CD1c-positive myeloid dendritic cell (primary cell): ENCODE results near the gene DGKQ.
"Not testable (repeated sequence)": the region's sequence is repeated elsewhere in the genome, so short reads cannot be mapped to it uniquely, and the experiment has no call there.

ENCODE experiments used
- DNase-seq: peaks from one replicate; pipeline ENCODE4 v3.0.0-alpha.2; 2016; ENCODE audit errors: extremely low spot score

DGKQ gene

DNA sequence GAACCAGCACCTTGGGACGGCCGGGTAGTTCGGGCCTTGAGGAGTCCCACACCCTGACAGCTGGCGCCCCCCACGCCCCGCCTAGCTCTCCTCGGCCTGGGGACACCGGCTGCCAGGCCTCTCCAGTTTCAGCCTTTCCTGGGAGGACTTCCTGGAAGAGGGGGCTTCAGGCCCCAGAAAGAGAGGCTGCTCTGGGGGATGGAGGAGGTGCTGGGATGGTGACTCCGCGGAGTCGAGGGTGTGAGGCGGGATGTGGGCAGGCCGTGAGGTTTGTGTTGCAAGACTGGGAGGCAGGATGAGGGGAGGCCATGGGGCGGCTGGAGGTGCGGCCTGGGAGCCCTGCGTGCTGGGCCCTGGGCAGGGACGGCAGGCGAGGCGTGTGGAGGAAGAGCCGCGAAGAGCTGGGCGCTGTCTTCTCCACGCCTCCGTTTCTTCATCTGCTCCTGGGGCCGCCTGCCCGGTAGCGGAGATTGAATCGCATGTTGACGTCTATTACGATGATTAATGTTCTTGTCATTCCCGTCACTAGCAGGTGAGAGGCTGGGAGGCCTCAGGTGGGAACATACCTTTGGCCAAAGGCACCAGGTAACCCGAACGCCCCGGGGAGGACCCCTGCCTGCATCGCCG is 37.1 kb upstream of the DGKQ start:
- DNase-seq = peak; percentile 92

DNA sequence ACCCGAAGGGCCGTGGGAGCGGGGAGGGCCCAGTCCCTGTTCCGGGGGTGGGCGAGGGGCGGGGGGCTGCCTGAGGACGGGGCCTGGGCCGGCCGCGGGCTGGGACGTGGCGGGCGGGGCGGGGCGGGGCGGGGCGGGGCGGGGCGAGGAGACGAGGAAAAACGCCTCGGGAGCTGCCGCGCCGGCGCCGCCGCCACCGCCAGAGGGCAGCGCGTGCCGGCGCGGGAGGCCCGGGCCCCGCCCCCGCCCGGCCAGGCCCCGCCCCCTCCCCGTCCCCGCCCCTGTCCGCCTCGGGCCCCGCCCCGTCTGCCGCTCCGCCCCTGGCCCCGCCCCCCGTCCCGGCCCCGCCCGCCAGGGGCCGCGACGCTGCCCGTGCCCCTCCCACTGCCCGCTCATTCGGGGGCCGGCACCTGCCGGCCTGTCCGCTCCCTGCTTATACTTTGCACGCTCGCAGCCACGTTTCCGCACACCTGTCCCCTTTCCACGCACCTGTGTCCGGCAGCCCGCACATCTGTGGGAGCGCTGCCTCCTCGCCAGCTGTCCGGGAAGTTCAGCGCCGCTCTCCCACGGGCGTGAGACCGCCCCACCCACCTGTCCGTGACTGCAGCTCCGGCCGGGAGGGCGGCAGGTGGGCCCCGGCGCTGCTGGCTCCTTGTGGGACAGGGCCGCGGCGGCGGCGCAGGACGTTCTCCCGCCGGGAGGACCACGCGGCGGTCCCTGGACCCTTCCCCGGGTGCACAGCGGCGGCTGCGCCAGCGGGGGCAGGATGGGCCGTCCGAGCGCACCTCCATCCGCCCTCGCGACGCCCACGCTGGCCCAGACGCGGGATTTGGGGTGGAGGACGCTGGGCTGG is 36.4 kb upstream of the DGKQ start:
- DNase-seq = peak; percentile 80

DNA sequence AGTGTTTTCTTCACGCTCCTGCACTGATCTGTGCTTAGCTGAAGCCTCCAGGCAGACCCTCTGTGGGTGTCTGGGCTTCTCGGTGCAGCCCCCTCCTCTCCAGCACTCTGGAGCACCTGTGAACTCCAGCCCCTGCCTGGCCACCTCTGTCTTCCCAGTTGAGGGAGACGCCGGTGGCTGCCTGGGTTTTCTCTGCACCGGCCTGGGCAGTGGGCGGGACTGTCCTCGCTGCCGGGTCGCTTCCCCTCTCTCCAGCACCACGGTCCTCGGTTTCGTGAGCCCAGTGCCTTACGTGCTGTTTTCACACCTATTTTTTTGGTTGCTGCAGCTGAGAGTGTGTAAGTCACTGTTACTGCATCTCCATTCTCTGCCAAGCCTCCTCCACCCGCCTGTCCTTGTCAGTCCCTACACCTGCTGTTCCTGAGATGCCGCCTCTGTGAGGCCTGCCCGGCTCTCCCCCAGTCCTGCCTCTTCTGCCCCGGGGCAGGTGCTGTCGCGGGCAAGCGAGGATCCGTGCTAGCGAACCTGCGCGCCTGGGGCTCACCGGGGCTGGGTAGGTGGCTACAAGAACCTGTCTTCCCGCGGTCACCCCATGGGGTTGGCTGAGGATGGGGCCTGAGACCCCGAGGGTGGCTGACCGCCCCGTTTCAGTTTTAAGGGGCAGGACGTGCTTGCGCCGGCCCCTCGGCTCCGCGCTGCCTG is 35.6 kb upstream of the DGKQ start:
- DNase-seq = peak; percentile 46

DNA sequence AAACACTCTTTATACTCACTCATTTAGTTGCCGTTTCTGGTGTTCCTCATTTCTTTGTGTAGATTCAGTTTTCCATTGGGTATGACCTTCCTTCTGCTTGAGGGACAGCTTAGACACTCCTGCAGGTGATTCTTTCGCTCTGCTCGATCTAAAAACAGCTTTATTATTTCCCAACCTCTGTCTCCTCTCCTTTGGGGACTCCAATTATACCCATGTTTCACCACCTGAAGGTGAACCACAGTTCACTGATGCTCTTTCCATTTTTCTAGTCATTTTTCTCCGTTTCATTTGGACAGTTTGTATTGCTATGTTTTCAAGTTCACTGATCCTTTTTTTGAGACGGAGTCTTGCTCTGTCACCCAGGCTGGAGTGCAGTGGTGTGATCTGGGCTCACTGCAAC is 33.5 kb upstream of the DGKQ start:
- DNase-seq = no peak

DNA sequence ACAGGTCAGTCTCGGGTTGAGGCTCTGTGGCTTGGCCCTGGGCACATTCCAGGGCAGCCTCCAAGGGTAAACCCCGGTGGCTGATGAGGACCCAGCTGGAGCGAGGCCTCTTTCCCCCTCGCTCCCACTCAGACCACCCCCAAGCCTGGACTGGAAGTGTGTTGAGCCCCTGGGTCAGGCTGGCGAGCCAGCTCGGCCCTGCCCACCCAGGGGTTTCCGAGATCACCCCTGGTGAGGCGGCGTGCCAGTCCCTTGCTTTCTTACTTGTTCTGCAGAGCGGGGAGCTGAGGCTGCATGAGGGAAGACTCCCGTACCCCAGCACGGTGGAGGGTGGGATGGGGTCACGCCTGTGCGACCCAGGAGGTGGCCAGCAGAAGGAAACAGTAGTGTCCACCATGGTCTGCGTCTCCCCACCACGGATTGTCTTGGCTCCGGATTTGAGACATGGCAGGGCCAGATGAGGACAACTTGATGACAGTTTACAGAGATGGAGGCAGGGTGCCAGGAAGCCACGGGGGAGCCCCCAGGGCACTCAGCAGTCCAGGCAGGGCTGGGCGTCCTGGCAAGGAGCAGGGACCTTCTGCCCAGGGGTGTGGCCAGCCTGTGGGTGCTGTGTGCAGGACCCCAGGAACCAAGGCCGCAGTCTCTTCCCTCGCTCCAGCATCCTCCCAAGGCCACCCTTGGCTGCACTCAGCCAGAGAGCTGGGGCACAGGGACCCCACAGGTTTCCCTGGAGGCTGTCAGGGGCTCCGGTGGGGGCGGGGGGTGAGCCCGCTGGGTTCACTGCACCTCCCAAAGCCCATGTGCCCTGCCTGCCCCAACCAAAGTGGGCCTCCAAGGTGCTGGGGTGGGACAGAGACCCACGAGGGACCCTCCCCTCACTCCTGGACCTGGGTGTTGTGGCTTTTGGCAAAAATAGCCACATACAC is 31.5 kb upstream of the DGKQ start:
- no peak for DNase-seq

DNA sequence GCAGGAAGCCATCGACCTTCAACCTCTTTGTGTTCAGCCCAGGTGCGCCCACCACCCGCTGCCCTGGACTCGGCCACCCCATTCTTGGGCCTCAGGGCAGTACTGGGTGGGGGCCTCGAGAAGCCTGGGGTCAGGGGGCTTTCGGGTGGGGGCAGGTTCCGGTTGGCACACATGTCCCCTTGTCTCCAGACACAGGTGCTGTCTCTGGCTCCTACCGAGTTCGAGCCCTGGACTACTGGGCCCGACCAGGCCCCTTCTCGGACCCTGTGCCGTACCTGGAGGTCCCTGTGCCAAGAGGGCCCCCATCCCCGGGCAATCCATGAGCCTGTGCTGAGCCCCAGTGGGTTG is 30.7 kb upstream of the DGKQ start:
- no peak for DNase-seq

DNA sequence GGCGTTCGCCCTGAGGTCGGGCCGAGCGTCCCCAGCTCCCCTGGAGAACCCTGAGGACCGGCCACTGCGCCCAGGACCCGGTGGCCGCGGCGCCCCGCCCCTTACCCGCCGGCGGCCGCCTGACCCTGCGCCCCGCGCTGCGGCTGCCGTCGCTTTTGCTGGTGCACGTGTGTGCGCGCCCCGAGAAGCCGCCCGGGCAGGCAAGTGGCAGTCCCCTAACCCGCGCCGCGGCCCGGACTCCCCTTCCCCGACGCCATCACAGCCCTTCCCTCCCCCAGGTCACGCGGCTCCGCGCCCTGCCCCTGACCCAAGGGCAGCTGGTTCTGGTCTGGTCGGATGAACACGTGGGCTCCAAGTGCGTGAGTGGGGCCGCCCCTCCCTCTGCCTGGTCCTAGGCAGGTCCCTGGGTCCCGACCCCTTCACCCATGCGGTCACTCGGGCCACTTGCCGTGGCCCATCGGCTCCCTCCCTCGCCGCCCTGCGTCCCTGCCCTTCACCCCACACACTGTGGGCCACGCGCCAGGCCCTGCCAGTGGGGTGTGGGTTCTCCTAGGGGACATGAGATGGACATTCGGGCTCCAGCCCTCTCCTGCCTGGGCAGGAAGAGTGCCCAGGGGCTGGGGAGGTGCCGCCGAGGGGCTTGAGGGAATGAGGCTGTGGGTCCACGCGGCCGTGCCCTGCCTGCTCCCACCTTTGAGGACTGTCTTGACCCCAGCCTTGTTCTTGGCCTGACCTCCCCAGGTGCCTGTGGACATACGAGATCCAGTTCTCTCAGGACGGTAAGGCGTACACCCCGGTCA is 30.1 kb upstream of the DGKQ start:
- DNase-seq = no peak

DNA sequence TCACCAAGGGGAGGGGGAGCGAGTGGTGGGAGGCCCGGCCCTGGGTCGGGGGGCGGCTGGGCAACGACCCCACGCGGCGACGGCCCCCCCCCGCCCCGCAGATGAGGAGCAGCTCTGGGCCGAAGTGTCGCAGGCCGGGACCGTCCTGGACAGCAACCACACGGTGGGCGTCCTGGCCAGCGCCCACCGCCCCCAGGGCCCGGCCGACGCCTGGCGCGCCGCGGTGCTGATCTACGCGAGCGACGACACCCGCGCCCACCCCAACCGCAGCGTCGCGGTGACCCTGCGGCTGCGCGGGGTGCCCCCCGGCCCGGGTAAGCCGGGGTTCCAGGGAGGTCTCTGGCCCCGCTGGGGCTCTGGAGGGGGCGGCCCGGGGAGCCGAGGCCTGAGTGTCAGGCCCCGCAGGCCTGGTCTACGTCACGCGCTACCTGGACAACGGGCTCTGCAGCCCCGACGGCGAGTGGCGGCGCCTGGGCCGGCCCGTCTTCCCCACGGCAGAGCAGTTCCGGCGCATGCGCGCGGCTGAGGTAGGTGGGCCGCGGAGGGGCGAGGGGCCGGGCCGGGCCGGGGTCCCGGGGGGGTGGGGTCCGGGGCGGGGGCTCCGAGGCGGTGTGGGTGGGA is 29.4 kb upstream of the DGKQ start:
- DNase-seq = no peak

DNA sequence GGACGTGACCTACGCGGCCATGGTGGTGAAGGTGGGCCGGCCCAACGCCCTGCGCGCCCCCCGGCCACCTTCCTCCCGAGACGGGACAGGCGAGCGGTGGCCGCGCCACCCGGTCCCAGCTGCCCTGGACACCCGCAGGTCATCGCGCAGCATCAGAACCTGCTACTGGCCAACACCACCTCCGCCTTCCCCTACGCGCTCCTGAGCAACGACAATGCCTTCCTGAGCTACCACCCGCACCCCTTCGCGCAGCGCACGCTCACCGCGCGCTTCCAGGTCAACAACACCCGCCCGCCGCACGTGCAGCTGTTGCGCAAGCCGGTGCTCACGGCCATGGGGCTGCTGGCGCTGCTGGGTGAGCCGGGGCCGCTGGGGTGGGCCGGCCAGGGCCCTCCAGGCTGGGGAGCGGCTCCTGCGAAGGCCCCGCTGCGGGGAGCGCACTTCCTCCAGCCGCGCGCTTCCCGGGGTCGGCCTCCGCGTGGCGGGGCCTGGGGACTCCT is 28.8 kb upstream of the DGKQ start:
- no peak for DNase-seq

DNA sequence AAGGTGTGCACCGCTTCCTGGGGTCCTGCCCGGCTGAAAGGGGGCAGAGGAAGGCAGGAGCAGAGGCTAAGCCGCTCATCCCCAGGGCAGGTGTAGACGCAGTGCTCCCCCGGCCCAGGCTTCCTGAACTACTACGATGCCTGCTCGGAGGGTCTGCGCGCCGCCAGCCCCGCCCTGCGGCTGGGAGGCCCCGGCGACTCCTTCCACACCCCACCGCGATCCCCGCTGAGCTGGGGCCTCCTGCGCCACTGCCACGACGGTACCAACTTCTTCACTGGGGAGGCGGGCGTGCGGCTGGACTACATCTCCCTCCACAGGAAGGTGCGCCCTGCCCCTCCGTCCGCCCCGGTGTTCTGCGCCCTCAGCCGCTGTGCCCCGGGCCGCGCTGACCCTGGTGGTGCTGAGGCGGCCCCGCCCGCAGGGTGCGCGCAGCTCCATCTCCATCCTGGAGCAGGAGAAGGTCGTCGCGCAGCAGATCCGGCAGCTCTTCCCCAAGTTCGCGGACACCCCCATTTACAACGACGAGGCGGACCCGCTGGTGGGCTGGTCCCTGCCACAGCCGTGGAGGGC is 28.3 kb upstream of the DGKQ start:
- DNase-seq = no peak

DNA sequence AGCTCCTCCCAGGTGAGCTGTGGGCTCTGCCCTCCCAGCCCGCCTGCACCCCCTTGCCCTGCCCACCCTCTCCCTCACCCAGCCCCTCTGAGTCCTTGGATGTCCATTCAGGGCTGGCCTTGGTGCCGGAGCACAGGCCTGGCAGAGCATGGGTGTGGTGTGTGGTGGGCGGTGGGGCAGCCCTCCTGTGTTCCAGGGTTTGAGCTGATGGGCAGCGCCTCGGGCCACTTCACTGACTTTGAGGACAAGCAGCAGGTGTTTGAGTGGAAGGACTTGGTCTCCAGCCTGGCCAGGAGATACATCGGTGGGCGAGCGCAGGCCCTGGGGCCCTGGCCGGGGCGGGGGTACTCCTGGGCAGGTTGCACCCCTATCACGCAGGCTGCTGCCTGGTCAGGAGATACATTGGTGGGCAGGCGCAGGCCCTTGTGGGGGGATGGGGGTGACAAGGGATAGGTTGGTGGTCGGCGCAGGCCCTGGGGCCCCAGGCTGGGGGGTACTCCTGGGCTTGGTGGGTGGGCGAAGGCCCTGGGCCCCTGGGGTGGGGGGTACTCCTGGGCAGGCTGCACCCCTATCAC is 27.4 kb upstream of the DGKQ start:
- DNase-seq = no peak

DNA sequence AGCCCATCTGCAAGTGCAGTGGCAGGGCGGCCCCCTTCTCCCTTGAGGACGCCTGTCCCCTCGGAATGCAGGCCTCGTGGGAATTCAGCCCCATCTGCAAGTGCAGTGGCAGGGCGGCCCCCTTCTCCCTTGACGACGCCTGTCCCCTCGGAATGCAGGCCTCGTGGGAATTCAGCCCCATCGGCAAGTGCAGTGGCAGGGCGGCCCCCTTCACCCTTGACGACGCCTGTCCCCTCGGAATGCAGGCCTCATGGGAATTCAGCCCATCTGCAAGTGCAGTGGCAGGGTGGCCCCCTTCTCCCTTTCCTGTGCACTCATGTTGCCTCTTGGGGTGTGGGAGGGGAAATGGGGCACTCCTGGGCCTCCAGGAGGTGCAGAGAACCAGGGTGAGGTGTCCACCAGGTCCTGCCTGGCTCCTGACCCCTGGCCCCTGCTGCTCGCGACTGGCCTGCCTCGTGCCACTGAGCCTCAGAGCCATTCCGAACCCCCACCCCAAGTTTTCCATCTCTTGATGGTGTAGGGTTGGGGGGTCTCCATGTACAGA is 26.6 kb upstream of the DGKQ start:
- no peak for DNase-seq

DNA sequence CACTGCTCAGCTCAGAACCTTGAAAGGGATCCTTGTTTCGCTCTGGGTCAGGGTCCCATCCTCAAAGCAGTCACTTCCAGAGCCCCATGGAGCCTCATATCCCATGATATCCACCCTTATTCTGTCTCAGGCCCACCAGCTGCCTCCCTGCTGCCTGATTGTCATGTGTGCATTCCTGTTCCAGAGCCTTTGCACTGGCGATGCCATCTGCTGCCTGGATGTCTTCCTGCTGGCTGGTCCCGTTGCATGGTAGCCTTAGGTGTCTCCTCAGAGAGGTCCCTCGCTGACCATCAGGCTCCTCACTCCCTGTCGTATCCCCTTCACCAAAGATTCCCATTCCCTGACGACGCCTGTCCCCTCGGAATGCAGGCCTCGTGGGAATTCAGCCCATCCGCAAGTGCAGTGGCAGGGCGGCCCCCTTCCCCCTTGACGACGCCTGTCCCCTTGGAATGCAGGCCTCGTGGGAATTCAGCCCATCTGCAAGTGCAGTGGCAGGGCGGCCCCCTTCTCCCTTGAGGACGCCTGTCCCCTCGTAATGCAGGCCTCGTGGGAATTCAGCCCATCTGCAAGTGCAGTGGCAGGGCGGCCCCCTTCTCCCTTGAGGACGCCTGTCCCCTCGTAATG is 26.0 kb upstream of the DGKQ start:
- DNase-seq = not testable (repeated sequence)

DNA sequence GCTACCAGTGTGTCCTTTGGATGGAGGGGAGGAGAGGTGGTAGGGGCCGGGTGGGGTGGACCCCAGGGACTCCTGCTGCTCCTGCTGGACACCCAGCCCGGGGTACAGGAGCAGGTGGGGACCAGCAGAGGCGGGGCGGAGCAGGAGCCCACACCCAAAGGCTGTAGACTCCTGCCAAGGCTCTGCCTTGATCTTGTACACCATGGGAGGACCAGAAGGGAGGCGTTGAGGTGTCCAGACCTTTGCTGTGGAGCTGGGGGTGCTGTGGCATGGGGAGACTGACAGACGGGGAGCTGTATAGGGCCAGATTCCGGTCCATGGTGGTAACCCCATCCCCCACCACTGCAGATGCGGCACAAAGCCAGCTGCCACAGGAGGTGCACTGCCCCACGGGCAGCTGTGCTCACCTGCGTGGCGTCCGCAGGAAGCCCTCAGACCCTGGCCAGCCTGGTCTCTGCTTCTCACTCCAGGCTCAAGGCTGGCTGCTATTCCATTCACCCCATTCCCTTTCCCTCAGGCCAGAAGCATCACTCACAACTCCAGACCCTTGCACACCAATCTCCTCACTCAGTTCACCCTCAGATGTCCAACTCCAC is 24.8 kb upstream of the DGKQ start:
- DNase-seq = no peak

DNA sequence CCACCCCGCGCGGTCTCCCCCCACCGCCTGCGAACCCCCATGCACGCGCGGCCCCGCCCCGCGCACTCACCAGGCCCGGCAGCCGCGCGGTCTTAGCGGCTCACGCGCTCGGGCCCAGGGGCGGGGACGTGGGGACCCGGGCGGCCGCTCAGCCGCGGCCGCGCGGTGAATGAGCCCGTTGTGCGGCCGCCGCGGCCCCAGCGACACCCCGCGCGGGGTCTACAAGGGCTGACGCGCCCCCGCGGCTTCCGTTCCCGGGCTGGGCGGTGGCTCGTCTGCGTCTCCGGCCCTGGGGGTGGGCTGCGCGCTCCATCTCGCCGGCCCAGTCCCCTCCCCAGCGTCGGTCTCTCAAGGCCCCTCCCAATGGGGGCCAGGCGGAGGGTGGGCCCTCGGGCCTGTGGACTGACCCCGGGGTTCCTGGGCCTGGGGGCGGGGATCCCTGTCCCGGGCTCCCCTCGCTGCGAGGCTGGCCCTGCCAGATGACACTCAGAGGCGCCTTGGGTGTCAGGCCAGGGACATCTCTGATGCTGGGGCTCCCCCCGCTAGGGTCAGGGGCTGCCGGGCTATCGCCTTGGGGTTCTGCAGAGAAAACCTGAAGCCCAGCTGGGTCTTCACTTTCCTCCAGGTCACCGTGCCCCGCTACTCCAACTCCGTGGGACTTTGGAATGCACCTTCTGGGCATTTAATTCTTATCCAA is 24.2 kb upstream of the DGKQ start:
- no peak for DNase-seq

DNA sequence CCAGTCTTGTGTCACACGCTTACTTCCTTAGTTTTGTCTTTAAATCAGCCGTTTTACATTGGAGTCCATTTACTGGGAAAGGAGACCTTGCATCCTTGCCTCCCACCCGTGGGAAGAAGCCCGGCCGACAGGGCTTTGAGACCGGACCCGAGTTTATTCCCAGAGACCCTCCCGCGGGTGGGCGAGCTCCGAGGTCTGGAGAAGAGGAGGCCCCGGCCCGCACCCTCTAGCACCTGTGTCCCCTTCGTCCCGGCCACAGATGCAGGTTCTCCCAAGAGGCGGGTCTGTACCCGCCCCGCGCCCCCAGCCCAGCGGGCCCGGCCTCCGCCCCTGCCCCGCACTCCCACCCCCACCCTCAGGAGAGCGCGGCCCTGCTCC is 23.6 kb upstream of the DGKQ start:
- no peak for DNase-seq

DNA sequence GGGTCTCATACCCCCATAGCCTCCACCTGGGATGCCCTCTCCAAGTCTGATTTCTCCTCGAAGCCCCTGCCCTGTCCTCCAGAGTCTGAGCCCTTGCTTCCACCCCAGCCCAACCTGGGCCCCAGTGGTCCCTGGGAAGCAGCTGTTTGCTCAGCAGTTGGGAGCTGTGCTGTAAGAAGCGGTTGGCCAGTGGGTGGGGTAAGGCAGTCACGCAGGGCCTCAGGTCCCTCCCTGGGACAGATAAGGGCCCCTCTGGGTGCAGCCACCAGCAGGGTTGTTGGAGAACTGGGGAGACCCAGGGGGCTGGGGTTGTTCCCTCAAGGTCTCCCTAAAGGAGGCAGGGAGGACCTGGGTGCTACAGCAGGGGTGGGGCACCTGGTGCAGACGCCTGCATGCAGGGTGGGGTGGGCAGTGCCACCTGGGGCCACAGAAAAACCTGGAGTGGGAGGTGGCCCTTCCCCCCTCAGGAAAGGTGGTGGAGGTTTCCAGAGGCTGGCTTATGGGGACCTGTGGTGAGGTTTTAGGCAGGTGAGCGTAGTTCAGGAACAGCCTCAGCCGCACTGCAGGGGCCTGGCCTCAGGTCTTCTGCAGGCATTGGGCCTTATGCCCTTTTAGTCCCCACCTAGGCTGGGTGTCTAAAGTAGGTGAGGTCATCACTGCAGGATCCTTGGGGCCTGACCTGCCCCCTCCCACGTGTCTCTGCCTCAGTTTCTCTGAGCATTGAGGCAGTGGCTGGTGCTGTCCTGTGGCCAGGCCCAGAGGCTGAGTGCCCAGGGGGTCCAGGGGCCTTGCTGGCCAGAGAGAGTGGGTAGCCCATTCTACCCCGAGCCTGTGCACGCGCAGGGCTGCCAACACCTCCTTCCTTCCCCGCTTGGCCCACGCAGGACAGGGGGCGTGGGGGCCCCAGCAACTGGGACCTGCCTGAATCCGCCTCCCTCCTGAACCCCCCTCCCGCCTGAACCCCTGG is 22.9 kb upstream of the DGKQ start:
- no peak for DNase-seq
